Measurements from ENCODE around the gene EFNB1. TPM values are rescaled to one million over a fixed set of nuclear protein-coding genes. Genes with fewer than 3 reads are reported as not detected.
A peak's percentile ranks its signal among the peaks of the same experiment; 100 is the strongest.

EFNB1 gene
- total RNA-seq, 1 donor from 2014 or later: 117 TPM

DNA sequence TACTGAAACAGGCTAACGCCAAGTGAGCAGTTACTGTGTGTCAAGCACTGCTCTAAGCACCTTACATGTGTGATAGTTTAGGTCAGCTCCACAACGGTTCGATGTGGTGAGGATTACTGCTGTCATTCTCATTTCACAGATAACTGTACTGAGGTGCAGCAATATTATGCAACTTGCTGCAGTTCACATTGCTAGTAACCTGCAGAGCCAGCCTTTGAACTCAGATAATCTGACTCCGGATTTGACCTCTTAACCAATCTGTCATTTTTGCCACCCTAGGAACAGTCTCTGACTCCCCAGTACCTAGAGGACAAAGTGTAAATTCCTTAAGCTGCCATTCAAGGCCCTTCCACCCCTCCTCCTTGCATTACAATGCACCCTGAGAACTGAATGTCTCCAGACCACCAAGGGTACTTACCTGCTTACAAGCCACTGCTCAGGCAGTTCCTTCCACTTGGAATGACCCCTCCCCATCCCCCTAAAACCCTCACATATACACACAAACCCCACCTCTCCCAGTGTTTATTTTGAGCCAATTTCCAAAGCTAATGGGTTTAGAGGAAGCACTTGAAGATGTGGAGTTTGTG lies 24.9 kb downstream of the EFNB1 start:
- FAIRE-seq: peak; percentile 79

DNA sequence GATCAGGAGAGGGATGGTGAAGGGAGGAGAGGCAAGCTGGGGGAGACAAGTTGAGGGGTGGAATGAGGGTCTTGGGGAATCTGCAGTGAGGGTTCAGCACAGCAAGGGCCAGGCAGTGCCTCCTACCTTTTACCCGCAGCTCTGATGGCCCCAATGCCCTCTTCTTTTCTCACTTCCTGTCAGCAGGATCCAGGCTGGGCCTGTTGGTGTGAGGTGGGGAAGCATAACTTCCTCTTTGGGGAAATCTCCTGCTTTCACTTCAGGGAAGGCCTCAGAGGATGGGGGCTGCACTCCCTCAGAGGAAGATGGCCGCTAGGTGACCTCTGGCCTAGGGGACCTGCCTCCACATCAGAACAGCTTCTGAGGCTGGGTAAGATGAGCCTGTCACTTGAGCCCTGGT lies 36.5 kb downstream of the EFNB1 start:
- H3K27me3 ChIP-seq (ENCODE audit: control insufficient read depth, insufficient read depth, low read length): no peaks in the 10 kb centered on the region
- TF ChIP-seq, protein P1, sequence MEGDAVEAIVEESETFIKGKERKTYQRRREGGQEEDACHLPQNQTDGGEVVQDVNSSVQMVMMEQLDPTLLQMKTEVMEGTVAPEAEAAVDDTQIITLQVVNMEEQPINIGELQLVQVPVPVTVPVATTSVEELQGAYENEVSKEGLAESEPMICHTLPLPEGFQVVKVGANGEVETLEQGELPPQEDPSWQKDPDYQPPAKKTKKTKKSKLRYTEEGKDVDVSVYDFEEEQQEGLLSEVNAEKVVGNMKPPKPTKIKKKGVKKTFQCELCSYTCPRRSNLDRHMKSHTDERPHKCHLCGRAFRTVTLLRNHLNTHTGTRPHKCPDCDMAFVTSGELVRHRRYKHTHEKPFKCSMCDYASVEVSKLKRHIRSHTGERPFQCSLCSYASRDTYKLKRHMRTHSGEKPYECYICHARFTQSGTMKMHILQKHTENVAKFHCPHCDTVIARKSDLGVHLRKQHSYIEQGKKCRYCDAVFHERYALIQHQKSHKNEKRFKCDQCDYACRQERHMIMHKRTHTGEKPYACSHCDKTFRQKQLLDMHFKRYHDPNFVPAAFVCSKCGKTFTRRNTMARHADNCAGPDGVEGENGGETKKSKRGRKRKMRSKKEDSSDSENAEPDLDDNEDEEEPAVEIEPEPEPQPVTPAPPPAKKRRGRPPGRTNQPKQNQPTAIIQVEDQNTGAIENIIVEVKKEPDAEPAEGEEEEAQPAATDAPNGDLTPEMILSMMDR (IDR thresholded peaks at IDR 0.05; ENCODE audit: insufficient read depth, low read length, severe bottlenecking): no peak
- DNase-seq (ENCODE audit: low read depth) (no peak), FAIRE-seq (no peak)
- no peaks in the 10 kb centered on the region for H3K36me3 ChIP-seq (ENCODE audit: control insufficient read depth, insufficient read depth, low read length)
- H3K4me3 ChIP-seq (ENCODE audit: low read depth, low read length): no peak overlapping the region

More for the DNA sequence above, 24.9 kb downstream of the EFNB1 start:
- H3K4me3 ChIP-seq (ENCODE audit: low read depth, low read length): no peak overlapping the region
- TF ChIP-seq, protein P1 (IDR thresholded peaks at IDR 0.05; ENCODE audit: insufficient read depth, low read length, severe bottlenecking): no peak
- H3K27me3 ChIP-seq (ENCODE audit: control insufficient read depth, insufficient read depth, low read length): no peaks in the 10 kb centered on the region
- H3K36me3 ChIP-seq (ENCODE audit: control insufficient read depth, insufficient read depth, low read length): no peaks in the 10 kb centered on the region
- DNase-seq (ENCODE audit: low read depth): no peak

DNA sequence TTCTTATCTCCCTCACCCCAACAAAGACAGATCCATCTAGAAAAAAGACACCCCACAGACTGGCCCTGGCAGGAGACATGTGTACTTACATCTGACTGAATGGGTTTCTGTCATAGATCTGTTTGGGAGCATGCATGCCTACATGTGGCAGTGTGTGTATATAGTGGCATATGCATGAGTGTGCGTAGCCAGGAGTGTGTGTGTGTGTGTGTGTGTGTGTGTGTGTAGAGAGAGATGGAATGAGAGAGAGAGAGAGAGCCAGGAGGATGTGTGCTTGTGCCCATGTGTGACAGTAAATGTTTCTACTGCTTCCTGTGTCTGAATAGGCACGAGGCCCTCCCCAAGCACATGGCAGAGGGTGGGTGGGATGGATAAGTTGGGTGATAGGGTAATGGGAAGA lies 37.1 kb downstream of the EFNB1 start:
- TF ChIP-seq, protein P1 (IDR thresholded peaks at IDR 0.05; ENCODE audit: insufficient read depth, low read length, severe bottlenecking): no peak
- no peak for FAIRE-seq
- Histone ChIP-seq H3K27me3 (ENCODE audit: control insufficient read depth, insufficient read depth, low read length) (no peaks in the 10 kb centered on the region), H3K4me3 (ENCODE audit: low read depth, low read length) (no peak overlapping the region), H3K36me3 (ENCODE audit: control insufficient read depth, insufficient read depth, low read length) (no peaks in the 10 kb centered on the region)
- no peak for DNase-seq (ENCODE audit: low read depth)

DNA sequence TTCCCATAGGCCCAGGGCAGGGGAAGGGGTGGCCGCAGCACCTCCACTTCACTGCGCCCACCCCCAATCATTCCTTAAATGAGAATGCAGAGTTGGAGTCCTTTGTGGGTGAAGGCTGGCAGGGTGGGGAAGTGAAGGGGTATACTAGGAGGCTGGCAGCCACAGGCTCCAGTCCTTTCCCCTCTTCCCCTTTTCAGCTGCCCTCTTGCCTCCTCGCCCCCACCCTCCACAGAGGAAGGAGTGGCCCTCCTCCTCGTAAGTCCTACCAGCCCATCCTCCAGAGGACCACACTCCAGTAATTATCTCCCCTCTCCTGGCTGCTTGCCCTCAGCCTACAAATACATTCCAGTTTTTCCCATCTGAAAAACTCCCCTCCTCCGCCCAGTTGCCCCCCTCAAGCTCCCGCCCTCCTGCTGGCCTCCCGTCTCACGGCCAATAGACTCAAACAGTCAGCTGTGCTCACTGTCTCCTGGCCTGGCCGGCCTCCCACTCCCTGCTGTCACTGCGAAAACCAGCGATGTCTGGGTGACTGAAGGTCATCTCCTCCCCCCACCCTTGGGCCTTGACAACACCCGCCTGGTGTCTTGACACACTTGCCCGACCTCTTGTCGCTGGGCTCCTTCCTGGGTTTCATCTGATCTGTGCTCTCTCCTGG lies 38.8 kb downstream of the EFNB1 start:
- TF ChIP-seq, protein P1 (IDR thresholded peaks at IDR 0.05; ENCODE audit: insufficient read depth, low read length, severe bottlenecking): no peak
- H3K27me3 ChIP-seq (ENCODE audit: control insufficient read depth, insufficient read depth, low read length): no peaks in the 10 kb centered on the region
- DNase-seq (ENCODE audit: low read depth) (no peak), FAIRE-seq (no peak)
- no peak overlapping the region for H3K4me3 ChIP-seq (ENCODE audit: low read depth, low read length)
- no peaks in the 10 kb centered on the region for H3K36me3 ChIP-seq (ENCODE audit: control insufficient read depth, insufficient read depth, low read length)

DNA sequence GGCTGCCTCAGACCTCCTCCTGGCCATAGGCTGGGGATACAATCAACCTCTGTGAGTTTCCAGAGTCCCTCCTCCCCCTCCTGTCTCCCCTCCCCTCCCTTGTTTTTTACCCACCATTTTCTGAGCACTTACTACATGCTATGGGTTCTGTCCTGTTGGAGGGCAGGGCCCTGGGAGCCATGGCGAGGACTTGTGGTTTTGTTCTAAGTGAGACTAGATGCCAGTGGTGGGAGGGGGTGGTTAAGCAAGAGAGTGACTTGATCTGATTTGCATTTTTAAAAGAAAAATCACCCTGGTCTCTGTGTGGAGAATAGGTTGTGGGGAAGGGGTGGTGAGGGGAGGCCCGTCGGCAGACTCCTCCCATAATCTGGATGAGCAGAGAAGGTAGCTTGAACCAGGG lies 39.5 kb downstream of the EFNB1 start:
- TF ChIP-seq, protein P1 (IDR thresholded peaks at IDR 0.05; ENCODE audit: insufficient read depth, low read length, severe bottlenecking): no peak

More for the DNA sequence above, 39.5 kb downstream of the EFNB1 start:
- no peaks in the 10 kb centered on the region for H3K27me3 ChIP-seq (ENCODE audit: control insufficient read depth, insufficient read depth, low read length)
- H3K36me3 ChIP-seq (ENCODE audit: control insufficient read depth, insufficient read depth, low read length): no peaks in the 10 kb centered on the region
- DNase-seq (ENCODE audit: low read depth) (no peak), FAIRE-seq (no peak)
- no peak overlapping the region for H3K4me3 ChIP-seq (ENCODE audit: low read depth, low read length)
